ENCODE data around the gene RAB11FIP2. TPM values are rescaled to one million over a fixed set of nuclear protein-coding genes. Genes with fewer than 3 reads are reported as not detected.
A peak's percentile ranks its signal among the peaks of the same experiment; 100 is the strongest.

RAB11FIP2 gene
- total RNA-seq, 2 experiments from 2014 or later = 6.6 to 9.7 TPM

- ChIA-PET CTCF (no interaction called here), POLR2A (interaction anchor here (0.9 kb wide), 1 partner anchor 10 kb away, joined by 4 read pairs; no protein-coding TSS in a partner anchor)
- Mint-ChIP-seq H3K9me3 (no peaks in the 10 kb centered on the region), H3K27ac (peak overlapping the region; percentile 84), H3K4me3 (peak overlapping the region; percentile 94), H3K27me3 (no peaks in the 10 kb centered on the region), H3K36me3 (ENCODE audit: low read depth) (peaks cover 5% of the 10 kb centered on the region), H3K4me1 (ENCODE audit: low read depth) (peaks cover 47% of the 10 kb centered on the region)
- TF ChIP-seq, protein P1, sequence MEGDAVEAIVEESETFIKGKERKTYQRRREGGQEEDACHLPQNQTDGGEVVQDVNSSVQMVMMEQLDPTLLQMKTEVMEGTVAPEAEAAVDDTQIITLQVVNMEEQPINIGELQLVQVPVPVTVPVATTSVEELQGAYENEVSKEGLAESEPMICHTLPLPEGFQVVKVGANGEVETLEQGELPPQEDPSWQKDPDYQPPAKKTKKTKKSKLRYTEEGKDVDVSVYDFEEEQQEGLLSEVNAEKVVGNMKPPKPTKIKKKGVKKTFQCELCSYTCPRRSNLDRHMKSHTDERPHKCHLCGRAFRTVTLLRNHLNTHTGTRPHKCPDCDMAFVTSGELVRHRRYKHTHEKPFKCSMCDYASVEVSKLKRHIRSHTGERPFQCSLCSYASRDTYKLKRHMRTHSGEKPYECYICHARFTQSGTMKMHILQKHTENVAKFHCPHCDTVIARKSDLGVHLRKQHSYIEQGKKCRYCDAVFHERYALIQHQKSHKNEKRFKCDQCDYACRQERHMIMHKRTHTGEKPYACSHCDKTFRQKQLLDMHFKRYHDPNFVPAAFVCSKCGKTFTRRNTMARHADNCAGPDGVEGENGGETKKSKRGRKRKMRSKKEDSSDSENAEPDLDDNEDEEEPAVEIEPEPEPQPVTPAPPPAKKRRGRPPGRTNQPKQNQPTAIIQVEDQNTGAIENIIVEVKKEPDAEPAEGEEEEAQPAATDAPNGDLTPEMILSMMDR (IDR thresholded peaks at IDR 0.05) = no peak
- ATAC-seq (no peak), DNase-seq (no peak)
- intact Hi-C loops (cut with micrococcal nuclease) = no loop called here
Observed at GRCh38 chr10:118045158-118045836, 1.4 kb downstream of the RAB11FIP2 start.

- Mint-ChIP-seq H3K4me1 (ENCODE audit: low read depth) (peaks cover 55% of the 10 kb centered on the region), H3K4me3 (no peak overlapping the region), H3K27me3 (no peaks in the 10 kb centered on the region), H3K36me3 (ENCODE audit: low read depth) (peaks cover 14% of the 10 kb centered on the region), H3K27ac (no peak overlapping the region), H3K9me3 (no peaks in the 10 kb centered on the region)
- POLR2A ChIA-PET = no interaction called here
- TF ChIP-seq, protein P1 (IDR thresholded peaks at IDR 0.05) = no peak
- ATAC-seq (no peak), DNase-seq (no peak)
- CTCF ChIA-PET = no interaction called here
- intact Hi-C loops (cut with micrococcal nuclease) = no loop called here
Observed at GRCh38 chr10:118042827-118043242, 3.9 kb downstream of the RAB11FIP2 start.

- CTCF ChIA-PET = no interaction called here
Observed at GRCh38 chr10:118042336-118042735, 4.4 kb downstream of the RAB11FIP2 start.

GRCh38 chr10:118041316-118041715, 5.4 kb downstream of the RAB11FIP2 start:
- no peak for ATAC-seq
- no peak overlapping the region for H3K27ac Mint-ChIP-seq
- H3K4me3 Mint-ChIP-seq = no peak overlapping the region
- TF ChIP-seq, protein P1 (IDR thresholded peaks at IDR 0.05) = no peak
- ChIA-PET CTCF (no interaction called here), POLR2A (no interaction called here)
- no peak for DNase-seq
- H3K4me1 Mint-ChIP-seq (ENCODE audit: low read depth) = peaks cover 54% of the 10 kb centered on the region
- intact Hi-C loops (cut with micrococcal nuclease) = no loop called here
- H3K36me3 Mint-ChIP-seq (ENCODE audit: low read depth) = peaks cover 14% of the 10 kb centered on the region
- H3K27me3 Mint-ChIP-seq = no peaks in the 10 kb centered on the region
- H3K9me3 Mint-ChIP-seq = no peaks in the 10 kb centered on the region

More at GRCh38 chr10:118042336-118042735, 4.4 kb downstream of the RAB11FIP2 start:
- TF ChIP-seq, protein P1 (IDR thresholded peaks at IDR 0.05) = no peak
- H3K9me3 Mint-ChIP-seq = no peaks in the 10 kb centered on the region
- no peak overlapping the region for H3K4me3 Mint-ChIP-seq
- H3K4me1 Mint-ChIP-seq (ENCODE audit: low read depth) = peaks cover 51% of the 10 kb centered on the region
- POLR2A ChIA-PET = no interaction called here
- H3K27me3 Mint-ChIP-seq = no peaks in the 10 kb centered on the region
- no peak overlapping the region for H3K27ac Mint-ChIP-seq
- DNase-seq (no peak), ATAC-seq (no peak)
- peaks cover 14% of the 10 kb centered on the region for H3K36me3 Mint-ChIP-seq (ENCODE audit: low read depth)
- intact Hi-C loops (cut with micrococcal nuclease) = no loop called here

DNA sequence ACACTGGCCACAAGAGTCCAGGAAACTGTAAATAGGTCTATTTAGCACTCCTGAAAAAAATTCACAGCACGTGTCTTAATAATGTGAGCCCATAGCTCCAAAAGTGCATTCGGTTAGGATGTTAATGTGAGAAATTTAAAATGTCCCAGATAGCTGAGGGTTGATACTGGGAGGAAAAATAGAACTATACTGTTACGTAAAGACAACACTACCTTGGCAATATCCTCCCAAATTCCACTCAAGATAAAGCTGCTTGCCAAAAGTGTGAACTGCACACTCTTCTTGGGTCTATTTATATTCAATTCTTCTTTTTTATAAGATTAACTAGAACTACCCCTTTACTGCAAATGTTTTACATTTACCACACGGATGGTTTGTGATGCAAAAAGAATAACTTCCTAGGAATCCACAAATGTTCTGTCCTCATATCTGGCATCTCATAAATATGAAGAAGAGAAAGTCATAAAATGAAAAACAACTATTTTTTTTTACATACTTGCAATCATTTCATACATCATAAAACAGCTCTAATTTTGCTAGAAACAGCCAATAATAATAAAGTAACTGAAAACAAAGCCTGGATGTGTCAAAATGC, 10.4 kb downstream of the RAB11FIP2 start:
- POLR2A ChIA-PET = no interaction called here
- Mint-ChIP-seq H3K4me1 (ENCODE audit: low read depth) (peaks cover 33% of the 10 kb centered on the region), H3K9me3 (no peaks in the 10 kb centered on the region), H3K4me3 (no peak overlapping the region), H3K27ac (no peak overlapping the region), H3K36me3 (ENCODE audit: low read depth) (peaks cover 23% of the 10 kb centered on the region), H3K27me3 (no peaks in the 10 kb centered on the region)
- intact Hi-C loops (cut with micrococcal nuclease) = no loop called here
- TF ChIP-seq, protein P1 (IDR thresholded peaks at IDR 0.05) = no peak
- ATAC-seq = no peak
- CTCF ChIA-PET = interaction anchor here (0.9 kb wide), 1 partner anchor 9 kb away, joined by 3 read pairs; no protein-coding TSS in a partner anchor
- no peak for DNase-seq

Data from activated CD8-positive, alpha-beta T cell treated with anti-CD3 and anti-CD28 coated beads for 36 hours (primary cell).